GM21423 (cell line): ENCODE measurements around the gene STAT5A.
A peak's percentile ranks its signal among the peaks of the same experiment; 100 is the strongest.

Experiments used
- ATAC-seq: cut with Tn5 transposase; IDR thresholded peaks from one replicate; pipeline ENCODE4 v1.9.1; 2021; ENCODE audit warnings: mild to moderate bottlenecking, moderate library complexity; ENCODE audit not compliant: unreplicated experiment

Gene STAT5A

DNA sequence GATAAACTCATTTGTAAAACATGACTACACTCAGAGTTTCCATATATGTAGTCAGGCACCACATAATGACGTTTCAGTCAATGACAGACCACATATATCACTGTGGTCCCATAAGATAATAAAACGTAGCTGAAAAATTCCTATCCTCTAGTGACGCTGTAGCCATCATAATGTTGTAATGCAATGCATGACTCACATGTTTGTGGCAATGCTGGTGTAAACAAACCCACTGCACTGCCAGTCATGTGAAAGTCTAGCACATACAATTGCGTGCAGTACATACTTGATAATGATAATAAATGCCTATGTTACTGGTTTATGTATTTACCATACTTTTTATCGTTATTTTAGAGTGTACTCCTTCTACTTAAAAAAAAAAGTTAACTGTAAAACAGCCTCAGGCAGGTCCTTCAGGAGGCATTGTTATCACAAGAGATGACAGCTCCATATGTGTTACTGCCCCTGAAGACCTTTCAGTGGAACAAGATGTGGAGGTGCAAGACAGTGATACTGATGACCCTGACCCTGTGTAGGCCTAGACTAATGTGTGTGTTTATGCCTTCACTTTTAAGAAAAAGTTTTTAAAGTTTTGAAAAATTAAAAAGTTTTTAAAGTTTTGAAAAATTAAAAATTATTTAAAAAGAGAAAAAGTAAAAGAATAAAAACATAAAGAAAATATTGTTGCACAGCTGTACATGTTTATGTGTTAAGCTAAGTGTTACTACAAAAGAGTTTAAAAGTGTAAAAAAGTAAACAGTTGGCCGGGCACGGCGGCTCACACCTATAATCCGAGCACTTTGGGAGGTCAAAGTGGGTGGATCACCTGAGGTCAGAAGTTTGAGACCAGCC, 21.2 kb upstream of the STAT5A start:
- ATAC-seq, result no peak

DNA sequence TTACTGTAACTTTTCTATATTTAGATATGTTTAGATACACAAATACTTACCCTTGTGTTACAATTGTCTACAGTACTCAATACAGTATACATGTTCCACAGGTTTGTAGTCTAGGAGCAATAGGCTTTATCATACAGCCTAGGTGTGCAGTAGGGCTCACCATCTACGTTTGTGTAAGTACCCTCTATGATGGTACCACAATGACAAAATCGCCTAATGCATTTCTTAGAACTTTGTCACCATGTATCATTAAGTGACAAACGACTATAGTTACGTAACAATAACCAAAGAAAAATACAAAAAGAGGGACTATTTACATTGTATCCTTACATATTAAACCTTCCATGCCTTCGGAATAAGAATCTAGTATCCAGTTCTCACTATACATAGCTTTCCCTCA, 20.1 kb upstream of the STAT5A start:
- ATAC-seq, result no peak

DNA sequence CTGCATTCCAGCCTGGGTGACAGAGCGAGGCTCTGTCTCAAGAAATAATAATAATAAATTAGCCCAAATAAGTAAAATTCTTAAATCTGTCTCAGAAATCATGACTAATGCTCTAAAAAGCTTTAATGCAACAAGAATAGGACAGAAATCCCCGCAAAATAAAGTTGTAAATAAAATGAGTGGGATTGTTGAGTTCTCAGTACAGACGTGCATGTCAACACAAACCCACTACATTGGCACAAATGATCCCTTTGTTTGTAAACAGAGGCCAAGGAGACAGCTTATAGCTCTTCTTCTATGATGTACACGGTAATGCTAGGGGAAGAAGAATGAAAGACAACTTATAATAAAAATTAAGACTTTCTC, 18.1 kb upstream of the STAT5A start:
- ATAC-seq, result no peak

DNA sequence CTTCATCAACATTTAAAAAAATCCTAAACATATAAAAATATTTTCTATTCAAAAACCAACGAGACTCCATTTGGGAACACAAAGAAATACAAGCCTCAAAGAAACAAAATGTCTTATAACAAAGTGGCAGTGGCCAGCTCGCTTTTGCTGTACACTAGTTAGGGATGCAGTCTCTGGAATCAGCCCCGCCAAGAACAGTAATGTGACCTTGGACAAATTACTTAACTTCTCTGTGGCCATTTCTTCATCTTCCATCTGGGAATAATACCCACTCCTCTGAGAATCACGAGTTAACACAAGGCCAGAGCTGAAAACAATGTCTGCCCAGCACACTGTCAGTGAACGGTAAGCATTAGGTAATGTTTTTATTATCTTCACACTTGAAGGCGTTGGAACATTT, 17.7 kb upstream of the STAT5A start:
- ATAC-seq, result no peak

DNA sequence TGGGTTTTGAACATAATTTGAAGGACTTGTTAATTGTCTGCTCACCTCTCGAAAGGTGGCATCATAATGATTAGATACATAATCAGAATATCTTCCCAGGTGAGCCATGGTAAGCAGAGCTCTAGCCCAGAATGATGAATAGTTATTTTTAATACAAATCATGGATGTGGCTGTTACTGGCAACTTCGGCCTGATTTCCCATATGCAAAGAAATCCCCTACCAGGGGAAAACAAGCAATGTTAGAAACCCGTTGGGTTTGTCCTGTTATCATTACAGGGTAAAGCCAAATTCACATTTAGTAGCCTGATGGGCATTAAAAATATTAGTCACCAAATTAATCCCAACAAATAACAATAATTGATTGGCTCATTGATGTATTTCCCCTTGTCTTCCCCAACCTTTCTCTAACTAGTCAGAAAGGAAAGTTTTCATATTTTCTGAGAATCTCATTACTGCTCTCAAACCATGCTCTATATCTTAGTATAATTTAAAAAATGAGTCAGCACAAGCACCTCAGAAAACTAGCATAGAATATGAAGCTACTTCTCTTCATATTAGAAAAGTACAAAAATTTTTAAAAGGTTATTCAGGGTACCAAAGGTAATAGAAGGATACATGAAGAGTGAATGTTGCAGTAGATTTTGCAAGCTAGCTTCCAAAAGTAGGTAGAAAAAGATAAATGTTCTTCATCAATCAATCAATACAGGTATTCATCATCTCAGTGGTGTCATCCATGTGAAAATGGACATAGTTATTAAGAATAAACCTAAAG, 17.1 kb upstream of the STAT5A start:
- no peak for ATAC-seq

DNA sequence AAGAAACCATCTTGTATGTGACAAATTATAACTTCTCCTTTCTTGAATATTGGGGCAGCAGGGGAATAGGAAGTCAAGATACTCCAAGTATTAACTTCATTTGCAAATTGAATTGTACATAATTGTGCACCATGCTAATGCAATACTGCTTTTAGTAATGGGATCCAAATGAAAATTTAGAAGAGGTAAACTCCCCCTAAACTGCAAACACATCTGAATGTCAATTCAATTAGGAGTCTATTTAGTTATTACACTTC, 16.6 kb upstream of the STAT5A start:
- no peak for ATAC-seq

DNA sequence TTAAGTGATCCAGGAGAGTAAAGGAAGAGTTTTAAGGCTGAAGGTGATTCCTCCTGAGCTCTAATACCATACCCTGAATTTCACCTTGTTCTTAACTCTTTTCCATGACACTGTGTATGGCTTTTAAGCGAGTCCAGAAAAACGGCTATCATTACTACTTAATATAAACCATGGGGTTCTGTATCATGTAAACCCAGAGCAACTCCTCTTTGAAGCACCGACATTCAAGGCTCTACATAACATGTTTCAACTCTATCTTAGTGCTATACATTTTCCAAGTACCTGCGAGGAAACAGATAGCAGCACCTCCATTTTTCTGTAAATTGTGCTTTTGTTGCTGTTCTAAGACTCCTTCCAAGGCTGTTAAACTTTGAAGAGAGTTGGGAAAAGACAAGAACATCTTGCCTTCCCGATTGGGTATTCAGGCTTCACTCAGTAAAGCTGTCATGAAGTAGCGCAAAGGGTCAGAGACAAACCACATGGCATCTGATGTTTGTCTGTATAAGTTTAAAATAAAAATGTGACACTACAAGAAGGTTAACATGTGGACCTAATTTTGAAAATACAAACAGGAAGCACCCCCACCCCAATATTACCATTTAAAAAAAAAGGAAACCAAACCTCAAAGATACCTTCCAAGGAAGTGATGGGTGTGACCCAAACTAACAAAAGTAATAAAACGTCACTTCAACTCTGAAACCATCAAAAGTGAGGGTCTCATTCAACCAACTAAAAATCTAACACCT, 16.0 kb upstream of the STAT5A start:
- ATAC-seq, result no peak

DNA sequence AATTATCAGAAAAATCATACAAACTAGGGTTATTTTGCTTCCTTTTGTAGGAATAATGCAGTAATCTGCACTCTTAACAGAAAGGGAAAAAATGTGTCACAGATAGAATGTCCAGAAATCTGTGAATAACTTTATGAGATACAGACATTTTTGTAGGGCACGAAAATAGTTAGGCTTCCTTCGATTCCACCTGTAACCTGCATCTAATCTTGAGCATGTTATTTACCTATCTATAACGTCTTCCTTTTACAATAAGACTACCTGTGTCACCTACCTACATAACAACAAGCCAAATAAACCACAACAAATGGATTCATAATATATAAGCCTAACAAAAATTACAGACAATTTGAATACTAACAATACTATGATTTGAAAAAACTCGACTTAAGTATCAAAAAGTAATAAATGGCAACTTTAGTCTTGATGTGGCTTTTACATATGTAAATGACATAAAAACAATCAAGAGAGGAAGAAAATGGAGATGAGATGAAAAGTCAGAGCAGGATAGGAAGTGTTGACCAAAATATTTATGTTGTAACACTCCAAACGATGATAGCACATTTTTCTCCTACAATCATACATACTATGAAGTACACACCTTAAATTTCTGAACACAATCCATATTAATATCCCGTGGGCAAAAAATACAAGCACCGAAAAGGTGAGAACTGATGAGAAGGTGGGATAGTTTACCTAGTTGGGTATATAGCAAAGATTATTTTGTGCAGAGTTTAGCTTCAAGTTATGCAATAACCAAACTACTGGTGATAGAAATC, 14.6 kb upstream of the STAT5A start:
- no peak for ATAC-seq

DNA sequence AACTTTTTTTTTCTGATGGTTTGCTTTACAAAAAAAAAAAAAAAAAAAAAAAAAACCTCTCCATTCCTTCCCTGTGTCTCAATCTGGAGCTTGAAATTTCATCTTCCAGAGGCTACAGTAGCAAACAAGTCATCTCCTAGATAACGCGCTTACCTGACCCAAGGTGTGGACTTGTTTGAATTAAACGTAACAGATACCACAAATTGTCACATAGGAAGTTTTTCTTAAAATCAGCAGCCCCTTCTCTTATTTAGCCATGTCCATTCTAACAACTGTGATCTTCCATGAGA, 14.1 kb upstream of the STAT5A start:
- no peak for ATAC-seq

DNA sequence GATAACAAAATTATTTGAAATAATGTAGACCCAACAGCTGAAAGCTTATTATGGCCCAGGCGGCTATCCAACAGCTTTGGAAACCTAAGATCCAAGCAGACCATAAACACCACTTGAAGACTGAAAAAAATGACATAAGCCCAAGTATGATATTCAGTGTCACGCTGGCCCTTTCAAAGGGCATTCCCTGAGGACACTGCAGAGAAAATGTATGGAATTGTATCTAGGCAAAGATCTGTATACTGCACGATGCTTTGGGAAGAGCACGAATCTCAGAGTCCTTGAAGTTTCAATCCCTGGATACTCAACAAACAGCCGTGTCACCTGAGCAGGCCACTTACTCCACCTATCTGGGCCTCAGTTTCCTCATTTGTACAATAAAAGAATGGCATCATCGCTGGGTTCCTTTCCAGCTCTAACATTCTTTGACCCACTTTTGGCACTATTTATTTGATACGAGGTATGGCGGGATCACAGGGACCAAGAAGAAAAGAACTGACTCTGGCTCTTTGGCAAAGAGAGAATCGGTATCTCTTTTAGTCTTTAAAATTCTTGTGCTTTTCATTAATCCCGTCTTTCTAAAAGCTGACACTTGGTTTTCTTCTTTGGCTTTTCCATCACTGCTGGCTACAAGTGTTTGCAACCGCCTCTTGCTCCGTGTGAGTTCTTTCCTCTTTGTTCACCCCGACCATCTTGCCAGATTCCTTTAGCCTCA, 13.3 kb upstream of the STAT5A start:
- no peak for ATAC-seq

DNA sequence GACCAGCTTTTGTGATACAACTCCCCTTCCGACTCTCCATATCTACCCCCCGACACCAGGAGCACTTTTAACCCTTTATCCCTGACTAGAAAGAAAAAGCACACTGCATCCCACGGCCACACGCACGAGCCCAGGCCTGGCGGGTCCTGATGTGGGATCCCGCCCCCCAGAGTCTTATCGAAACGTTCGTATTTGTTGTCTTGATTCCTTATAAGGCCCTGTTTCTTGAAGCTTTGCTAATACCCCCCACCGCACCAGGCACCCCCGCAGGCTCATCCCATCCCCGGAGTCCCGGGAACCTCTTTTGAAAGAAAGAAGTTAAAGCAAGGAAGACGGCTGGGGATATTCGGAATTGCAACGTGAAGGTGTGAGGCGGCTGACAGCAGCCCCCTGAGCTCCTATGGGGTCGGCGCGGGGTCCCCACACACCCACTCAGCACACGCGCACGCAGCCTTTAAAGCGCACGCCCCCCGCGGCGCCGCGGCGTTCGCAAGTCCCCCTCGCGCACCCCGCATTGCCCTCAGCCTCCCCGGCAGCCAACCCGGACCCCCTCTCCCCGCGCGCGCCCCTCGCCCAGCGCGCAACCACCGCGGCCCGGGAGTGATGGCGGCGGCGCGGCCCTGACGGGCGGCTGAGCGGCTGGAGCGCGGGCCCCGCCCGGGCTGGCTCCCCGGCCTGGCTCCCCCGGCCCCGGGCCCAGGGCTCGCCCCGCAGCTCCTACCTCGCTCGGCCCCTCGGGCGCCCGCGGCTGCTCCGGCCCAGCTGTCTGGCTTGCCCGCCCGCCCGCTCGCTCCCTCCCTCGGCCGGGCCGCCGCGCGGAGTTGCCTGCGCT, 12.6 kb upstream of the STAT5A start:
- peak; percentile 60 for ATAC-seq

DNA sequence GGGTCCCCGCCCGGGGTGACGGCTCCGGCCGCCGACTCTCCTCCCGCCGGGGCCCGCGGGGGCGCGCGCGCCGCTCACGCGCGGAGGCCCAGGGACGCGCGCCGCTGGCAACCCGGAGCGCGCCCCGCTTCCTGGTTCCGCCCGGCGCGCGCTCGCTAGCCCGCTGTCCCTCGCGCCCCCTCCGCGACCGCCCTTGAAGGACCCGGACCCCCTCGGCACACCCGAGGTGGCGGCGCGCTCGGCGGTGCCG, 12.0 kb upstream of the STAT5A start, which contains the start of gene STAT5B:
Gene STAT5B, minus strand, starts transcription at position 33 of the 250 bp plus-strand sequence. CDS start 44,264 bp downstream, outside the sequence.
- peak; percentile 61 for ATAC-seq

DNA sequence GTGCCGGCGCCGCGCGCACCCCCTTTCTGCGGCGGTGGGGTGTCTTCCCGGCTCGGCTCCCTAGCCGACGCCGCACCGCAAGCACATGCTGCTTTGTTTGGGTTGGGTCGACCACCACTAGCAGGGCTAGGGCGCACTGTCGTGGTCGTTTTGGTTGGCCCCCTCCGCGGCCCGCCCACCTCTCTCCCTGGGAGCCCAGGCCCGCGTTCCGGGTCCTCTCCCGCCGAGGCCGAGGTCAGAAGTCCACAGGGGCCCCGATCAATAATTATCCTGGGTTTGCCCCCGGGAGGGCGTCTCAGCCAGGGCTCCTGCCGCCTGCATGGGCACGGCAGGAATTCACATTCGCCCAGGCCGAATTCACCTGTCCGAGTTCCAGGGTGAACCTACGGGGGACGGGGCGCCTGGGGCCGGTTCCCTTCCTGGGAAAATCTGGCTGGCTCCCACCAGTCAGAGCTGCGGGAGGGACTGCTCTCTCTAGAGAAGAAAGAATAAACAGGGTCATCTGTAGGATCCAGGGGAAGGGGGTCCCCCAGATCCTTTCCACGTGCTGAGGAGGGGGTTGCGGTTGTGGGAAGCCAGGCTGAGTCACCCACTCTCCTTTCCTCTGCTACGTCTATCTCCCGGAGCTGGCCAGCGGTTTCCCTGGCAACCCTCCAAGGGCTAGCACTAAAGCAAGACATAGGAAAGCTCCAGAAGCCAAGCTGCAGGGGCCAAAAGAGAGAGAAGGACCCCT, 11.5 kb upstream of the STAT5A start:
- ATAC-seq, result peak; percentile 20

DNA sequence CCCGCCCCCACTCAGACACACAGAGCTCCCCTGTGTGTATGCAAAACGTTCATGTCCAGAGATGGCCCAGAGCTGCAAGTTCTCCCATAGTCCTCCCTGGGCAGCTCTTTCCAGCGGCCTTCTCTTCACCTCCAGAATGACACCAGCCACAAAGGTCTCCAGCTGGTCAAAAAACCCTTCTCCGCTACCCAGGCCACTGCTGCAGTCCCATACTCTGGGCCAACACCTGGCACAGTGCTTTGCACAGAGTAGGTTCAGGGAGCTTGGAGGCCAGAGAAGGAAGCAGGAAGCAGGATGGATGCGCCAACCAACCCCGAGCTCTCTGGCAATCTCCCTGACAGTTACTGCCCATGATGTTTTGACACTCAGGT, 11.0 kb upstream of the STAT5A start:
- no peak for ATAC-seq

DNA sequence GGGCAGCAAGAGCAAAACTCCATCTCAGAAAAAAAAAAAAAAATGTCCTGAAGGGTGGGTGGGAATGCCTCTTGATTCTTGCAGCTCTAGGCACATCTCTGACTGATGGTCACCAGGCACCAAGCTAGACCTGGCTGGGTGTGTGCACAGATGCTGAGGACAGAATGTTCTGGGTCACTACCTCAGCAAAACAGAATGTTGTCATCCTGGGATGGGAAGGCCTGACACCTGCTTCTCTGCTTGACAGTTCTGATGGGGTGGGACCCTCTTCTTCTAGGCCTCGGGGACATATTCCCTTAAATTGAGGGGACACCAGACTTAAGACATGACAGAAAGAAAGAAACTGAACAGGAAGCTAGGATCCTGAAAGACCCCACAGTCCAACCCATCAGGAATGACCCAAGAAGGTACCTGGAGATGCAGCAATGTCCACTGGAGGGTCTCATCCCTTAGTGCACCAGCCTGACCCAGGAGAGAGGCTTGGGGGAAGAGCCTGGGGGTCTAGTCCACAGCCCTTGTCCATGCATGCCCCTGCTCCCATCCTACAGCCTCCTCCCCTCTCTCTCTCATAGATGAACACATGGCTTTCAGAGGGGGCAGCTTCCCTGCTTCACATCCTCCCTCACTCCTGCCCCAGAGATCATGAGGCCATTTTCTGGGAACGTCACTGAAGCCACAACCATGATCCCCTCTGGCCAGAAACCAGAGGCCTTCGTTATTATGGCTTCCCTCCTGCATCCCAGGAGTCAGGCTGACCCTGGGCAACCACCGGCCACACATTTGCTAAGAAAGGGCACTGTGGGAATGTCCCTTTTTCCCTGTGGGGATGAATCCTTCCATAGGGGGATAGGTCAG, 8.3 kb upstream of the STAT5A start:
- ATAC-seq, result no peak

DNA sequence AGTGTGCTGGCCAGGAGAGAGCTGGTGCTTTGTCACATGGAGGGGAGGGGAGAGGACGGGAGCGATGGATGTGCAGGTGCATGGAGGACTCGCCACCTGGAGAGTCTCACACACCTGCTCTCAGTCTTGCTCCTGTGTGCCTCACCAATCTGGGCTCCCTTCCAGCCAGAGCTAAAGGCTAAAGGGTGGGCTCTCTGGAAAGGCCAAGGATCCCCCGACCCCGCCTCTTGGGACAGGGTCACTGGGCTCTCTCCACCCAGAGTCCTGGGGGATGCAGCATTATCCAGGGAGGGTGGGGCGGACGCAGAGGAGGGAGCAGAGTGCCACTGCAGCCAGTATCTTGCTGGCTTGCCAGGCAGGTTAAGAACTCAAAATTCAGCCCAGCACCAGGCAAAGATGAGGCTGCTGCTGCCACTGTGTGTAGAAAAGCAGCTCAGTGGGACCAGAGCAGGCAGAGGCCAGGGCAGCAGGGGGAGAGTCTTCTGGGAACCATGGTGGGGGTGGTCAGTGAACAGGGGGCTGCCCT, 6.7 kb upstream of the STAT5A start:
- ATAC-seq, result no peak

DNA sequence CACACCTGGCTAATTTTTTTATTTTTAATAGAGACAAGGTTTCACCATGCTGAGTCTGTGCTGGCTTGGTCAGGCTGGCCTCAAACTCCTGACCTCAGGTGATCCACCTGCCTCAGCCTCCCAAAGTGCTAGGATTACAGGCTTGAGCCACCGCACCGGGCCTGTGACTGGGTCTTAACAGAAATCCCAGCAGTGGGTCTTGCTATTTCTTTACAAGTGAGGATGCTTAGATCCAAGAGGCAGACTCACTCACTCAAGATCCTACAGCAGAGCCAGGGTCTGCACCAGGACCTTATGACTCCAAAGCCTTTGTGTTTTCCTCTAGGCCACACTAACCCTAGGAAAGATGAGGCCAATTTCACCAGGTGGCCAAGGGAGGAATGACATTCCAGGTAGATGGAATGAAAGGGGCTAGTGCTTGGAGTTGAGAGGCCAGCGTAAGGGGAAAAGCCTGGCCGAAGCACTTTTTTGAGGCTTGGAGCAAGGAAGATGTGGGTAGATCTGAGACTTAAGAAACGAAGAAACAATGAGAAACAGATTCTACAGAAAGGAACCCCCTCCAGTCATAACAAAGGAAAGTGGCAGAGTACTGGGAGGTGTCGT, 5.7 kb upstream of the STAT5A start:
- no peak for ATAC-seq
